Stimulated activated CD8-positive, alpha-beta memory T cell treated with anti-CD3 and anti-CD28 coated beads, Interleukin-15, amount 100 ng/mL, for 48 hours (primary cell): ENCODE data around the gene SHISA3.
"Not testable (repeated sequence)": the region's sequence is repeated elsewhere in the genome, so short reads cannot be mapped to it uniquely, and the experiment has no call there.

ENCODE experiments used
- DNase-seq, 2 donors: peaks; one replicate each; pipeline ENCODE4 v3.0.0-alpha.2; 2020; ENCODE audit warnings: low read depth in 2 of 2

SHISA3 gene

GRCh38 chr4:42396752-42397634 lies at the start of gene SHISA3:
Gene SHISA3, plus strand, starts transcription at chr4:42397488. Its CDS starts 569 bp downstream, at chr4:42398057.
- DNase-seq, result no peak

- no peak for DNase-seq
These were observed 49.0 kb upstream of the SHISA3 start for GRCh38 chr4:42348247-42348646.

- DNase-seq, result no peak
These were observed 48.6 kb upstream of the SHISA3 start for GRCh38 chr4:42348692-42349091.

- DNase-seq, result no peak
These were observed 46.6 kb upstream of the SHISA3 start for GRCh38 chr4:42350611-42351182.

- DNase-seq, result no peak
These were observed 45.2 kb upstream of the SHISA3 start for GRCh38 chr4:42352049-42352448.

GRCh38 chr4:42357325-42357724 lies 40.0 kb upstream of the SHISA3 start:
- no peak for DNase-seq

- DNase-seq, result no peak
These were observed 37.6 kb upstream of the SHISA3 start for GRCh38 chr4:42359711-42360110.

GRCh38 chr4:42360256-42360669 lies 37.0 kb upstream of the SHISA3 start:
- no peak for DNase-seq

- no peak for DNase-seq
These were observed 35.8 kb upstream of the SHISA3 start for GRCh38 chr4:42361456-42361855.

- no peak for DNase-seq
These were observed 34.7 kb upstream of the SHISA3 start for GRCh38 chr4:42362591-42362990.

GRCh38 chr4:42363614-42364013 lies 33.7 kb upstream of the SHISA3 start:
- no peak for DNase-seq

- DNase-seq, result no peak
These were observed 32.8 kb upstream of the SHISA3 start for GRCh38 chr4:42364266-42365053.

- DNase-seq, result no peak
These were observed 30.3 kb upstream of the SHISA3 start for GRCh38 chr4:42366959-42367358.

- DNase-seq, result no peak
These were observed 27.8 kb upstream of the SHISA3 start for GRCh38 chr4:42369489-42369888.

- DNase-seq, result no peak
These were observed 25.7 kb upstream of the SHISA3 start for GRCh38 chr4:42371305-42372252.

- not testable (repeated sequence) for DNase-seq
These were observed 25.0 kb upstream of the SHISA3 start for GRCh38 chr4:42372303-42372702.

- DNase-seq, result no peak
These were observed 19.8 kb upstream of the SHISA3 start for GRCh38 chr4:42377497-42377896.

GRCh38 chr4:42381666-42382065 lies 15.6 kb upstream of the SHISA3 start:
- no peak for DNase-seq

GRCh38 chr4:42385516-42385915 lies 11.8 kb upstream of the SHISA3 start:
- no peak for DNase-seq

GRCh38 chr4:42390622-42391354 lies 6.5 kb upstream of the SHISA3 start:
- DNase-seq, result no peak

GRCh38 chr4:42391355-42391664 lies 6.0 kb upstream of the SHISA3 start:
- no peak for DNase-seq
